IPS-18a (cell line): ENCODE measurements around the gene COL21A1.

Experiments used
- H3K27ac ChIP-seq: one replicate; pipeline ENCODE4 v1.5.1; 2013; ENCODE audit warnings: low read length
- H3K27me3 ChIP-seq: one replicate; pipeline ENCODE4 v1.6.1; 2013; ENCODE audit warnings: mild to moderate bottlenecking, low read length; ENCODE audit not compliant: control insufficient read depth, insufficient read depth
- H3K36me3 ChIP-seq: one replicate; pipeline ENCODE4 v1.6.1; 2013; ENCODE audit warnings: low read depth, low read length; ENCODE audit not compliant: control insufficient read depth
- H3K4me1 ChIP-seq: one replicate; pipeline ENCODE4 v1.6.1; 2013; ENCODE audit warnings: low read depth, low read length; ENCODE audit not compliant: control insufficient read depth
- H3K4me3 ChIP-seq: one replicate; pipeline ENCODE4 v1.5.1; 2013; ENCODE audit warnings: low read length
- H3K9ac ChIP-seq: one replicate; pipeline ENCODE4 v1.6.1; 2013; ENCODE audit warnings: mild to moderate bottlenecking, low read length, moderate library complexity
- H3K9me3 ChIP-seq: one replicate; pipeline ENCODE4 v1.6.1; 2013; ENCODE audit warnings: low read depth, low read length; ENCODE audit not compliant: control insufficient read depth

Gene COL21A1

GRCh38 chr6:56065408-56065807 is 182.0 kb downstream of the COL21A1 start:
- Histone ChIP-seq H3K36me3 (no peaks in the 10 kb centered on the region), H3K27me3 (no peaks in the 10 kb centered on the region), H3K4me3 (no peak overlapping the region), H3K9ac (no peak overlapping the region), H3K4me1 (no peaks in the 10 kb centered on the region), H3K27ac (no peak overlapping the region), H3K9me3 (no peaks in the 10 kb centered on the region)

GRCh38 chr6:56062836-56063235 is 184.5 kb downstream of the COL21A1 start:
- Histone ChIP-seq H3K36me3 (no peaks in the 10 kb centered on the region), H3K27ac (no peak overlapping the region), H3K4me1 (no peaks in the 10 kb centered on the region), H3K27me3 (no peaks in the 10 kb centered on the region), H3K9me3 (no peaks in the 10 kb centered on the region), H3K4me3 (no peak overlapping the region), H3K9ac (no peak overlapping the region)

GRCh38 chr6:56058636-56059035 is 188.7 kb downstream of the COL21A1 start:
- no peak overlapping the region for H3K9ac ChIP-seq
- H3K4me3 ChIP-seq = no peak overlapping the region
- H3K27ac ChIP-seq = no peak overlapping the region
- H3K4me1 ChIP-seq = no peaks in the 10 kb centered on the region
- H3K36me3 ChIP-seq = no peaks in the 10 kb centered on the region
- H3K9me3 ChIP-seq = no peaks in the 10 kb centered on the region
- no peaks in the 10 kb centered on the region for H3K27me3 ChIP-seq

- no peaks in the 10 kb centered on the region for H3K9me3 ChIP-seq
- H3K9ac ChIP-seq = no peak overlapping the region
- H3K27me3 ChIP-seq = no peaks in the 10 kb centered on the region
- no peak overlapping the region for H3K27ac ChIP-seq
- H3K4me1 ChIP-seq = no peaks in the 10 kb centered on the region
- no peak overlapping the region for H3K4me3 ChIP-seq
- no peaks in the 10 kb centered on the region for H3K36me3 ChIP-seq
These were observed 192.2 kb downstream of the COL21A1 start for GRCh38 chr6:56055081-56055704.

- no peak overlapping the region for H3K27ac ChIP-seq
These were observed 196.2 kb downstream of the COL21A1 start for GRCh38 chr6:56051202-56051598.

GRCh38 chr6:56050530-56051201 is 196.7 kb downstream of the COL21A1 start:
- no peaks in the 10 kb centered on the region for H3K27me3 ChIP-seq
- no peak overlapping the region for H3K9ac ChIP-seq
- no peaks in the 10 kb centered on the region for H3K9me3 ChIP-seq
- H3K4me3 ChIP-seq = no peak overlapping the region
- H3K36me3 ChIP-seq = no peaks in the 10 kb centered on the region
- no peaks in the 10 kb centered on the region for H3K4me1 ChIP-seq
- H3K27ac ChIP-seq = no peak overlapping the region

More at GRCh38 chr6:56051202-56051598, 196.2 kb downstream of the COL21A1 start:
- Histone ChIP-seq H3K9ac (no peak overlapping the region), H3K9me3 (no peaks in the 10 kb centered on the region), H3K27me3 (no peaks in the 10 kb centered on the region), H3K4me1 (no peaks in the 10 kb centered on the region), H3K36me3 (no peaks in the 10 kb centered on the region), H3K4me3 (no peak overlapping the region)

GRCh38 chr6:56048601-56049000 is 198.8 kb downstream of the COL21A1 start:
- Histone ChIP-seq H3K27ac (no peak overlapping the region), H3K4me1 (no peaks in the 10 kb centered on the region), H3K4me3 (no peak overlapping the region), H3K27me3 (no peaks in the 10 kb centered on the region), H3K9ac (no peak overlapping the region), H3K36me3 (no peaks in the 10 kb centered on the region), H3K9me3 (no peaks in the 10 kb centered on the region)

- H3K9ac ChIP-seq = no peak overlapping the region
- H3K4me3 ChIP-seq = no peak overlapping the region
- H3K27ac ChIP-seq = no peak overlapping the region
- H3K9me3 ChIP-seq = no peaks in the 10 kb centered on the region
- no peaks in the 10 kb centered on the region for H3K27me3 ChIP-seq
- no peaks in the 10 kb centered on the region for H3K4me1 ChIP-seq
- no peaks in the 10 kb centered on the region for H3K36me3 ChIP-seq
These were observed 199.3 kb downstream of the COL21A1 start for GRCh38 chr6:56047931-56048540.

GRCh38 chr6:56046576-56046975 is 200.8 kb downstream of the COL21A1 start:
- no peaks in the 10 kb centered on the region for H3K9me3 ChIP-seq
- H3K9ac ChIP-seq = no peak overlapping the region
- no peaks in the 10 kb centered on the region for H3K4me1 ChIP-seq
- H3K36me3 ChIP-seq = no peaks in the 10 kb centered on the region
- H3K27ac ChIP-seq = no peak overlapping the region
- H3K27me3 ChIP-seq = no peaks in the 10 kb centered on the region
- H3K4me3 ChIP-seq = no peak overlapping the region

- Histone ChIP-seq H3K36me3 (no peaks in the 10 kb centered on the region), H3K4me1 (no peaks in the 10 kb centered on the region), H3K27me3 (no peaks in the 10 kb centered on the region), H3K27ac (no peak overlapping the region), H3K9me3 (no peaks in the 10 kb centered on the region), H3K4me3 (no peak overlapping the region), H3K9ac (no peak overlapping the region)
These were observed 203.6 kb downstream of the COL21A1 start for GRCh38 chr6:56043761-56044160.

GRCh38 chr6:56043076-56043475 is 204.3 kb downstream of the COL21A1 start:
- no peaks in the 10 kb centered on the region for H3K4me1 ChIP-seq

GRCh38 chr6:56041591-56041990 is 205.8 kb downstream of the COL21A1 start:
- Histone ChIP-seq H3K36me3 (no peaks in the 10 kb centered on the region), H3K9ac (no peak overlapping the region), H3K9me3 (no peaks in the 10 kb centered on the region), H3K4me1 (no peaks in the 10 kb centered on the region), H3K27me3 (no peaks in the 10 kb centered on the region), H3K4me3 (no peak overlapping the region), H3K27ac (no peak overlapping the region)

More at GRCh38 chr6:56043076-56043475, 204.3 kb downstream of the COL21A1 start:
- H3K36me3 ChIP-seq = no peaks in the 10 kb centered on the region
- no peak overlapping the region for H3K9ac ChIP-seq
- H3K4me3 ChIP-seq = no peak overlapping the region
- no peak overlapping the region for H3K27ac ChIP-seq
- H3K9me3 ChIP-seq = no peaks in the 10 kb centered on the region
- no peaks in the 10 kb centered on the region for H3K27me3 ChIP-seq
